ENCODE data around the gene KIZ.
"Not testable (repeated sequence)": the region's sequence is repeated elsewhere in the genome, so short reads cannot be mapped to it uniquely, and the experiment has no call there.

The KIZ gene

GRCh38 chr20:21230686-21231085, 104.8 kb downstream of the KIZ start:
- no peak for DNase-seq (ENCODE audit: low read depth)

- DNase-seq (ENCODE audit: low read depth): no peak
These were observed 106.8 kb downstream of the KIZ start for GRCh38 chr20:21232546-21233280.

DNA sequence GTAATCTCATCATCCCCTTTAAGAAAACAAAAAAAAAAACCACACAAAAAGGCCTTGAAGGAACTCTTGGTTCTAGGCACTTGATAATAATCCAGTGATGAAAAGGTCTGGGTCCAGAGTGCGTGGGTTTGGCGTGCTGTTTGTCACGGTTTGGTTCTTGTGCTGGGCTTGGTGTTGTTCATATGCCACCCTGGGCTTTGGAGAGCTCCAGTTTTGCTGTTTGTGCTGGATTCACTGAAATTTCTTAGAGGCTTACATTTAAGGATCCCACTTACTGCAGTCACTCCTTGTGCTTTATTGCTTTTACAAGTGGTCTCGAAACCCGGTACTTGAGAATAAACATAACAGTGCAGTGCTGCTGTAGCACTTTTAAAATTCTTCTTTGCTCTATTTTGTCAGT, 108.4 kb downstream of the KIZ start:
- no peak for DNase-seq (ENCODE audit: low read depth)

DNA sequence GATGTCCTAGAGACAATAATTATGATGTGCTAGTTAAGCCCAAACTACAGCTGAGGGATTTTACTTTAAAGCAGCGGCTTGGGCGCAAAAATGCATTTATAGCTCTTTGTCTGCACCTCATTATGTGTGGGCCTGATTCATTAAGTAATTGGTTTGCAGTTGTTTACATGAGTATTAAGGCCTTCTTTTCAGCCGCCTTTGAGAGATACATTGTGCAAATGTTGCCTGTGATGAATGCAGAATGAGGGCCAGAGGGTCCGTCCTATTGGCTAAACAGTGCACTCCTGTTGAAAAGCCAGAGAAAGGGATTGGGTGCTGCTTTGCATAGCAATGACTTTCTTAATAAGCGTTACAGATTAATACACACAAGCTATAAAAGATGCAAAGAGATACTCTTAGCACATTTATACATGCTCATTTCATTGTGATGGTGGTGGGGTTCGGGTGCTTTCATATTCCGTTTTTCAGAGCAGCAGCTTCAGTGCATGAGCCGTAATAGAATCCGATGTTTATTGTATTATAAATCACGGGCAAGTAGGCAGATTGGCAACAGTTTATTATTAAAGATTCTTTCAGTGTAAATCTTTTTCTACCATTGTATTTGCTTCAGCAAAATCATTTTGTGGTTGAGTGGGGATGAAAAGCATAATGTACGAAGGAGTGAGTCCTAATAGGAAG, 109.1 kb downstream of the KIZ start:
- DNase-seq (ENCODE audit: low read depth): no peak

- peak; percentile 51 for DNase-seq (ENCODE audit: low read depth)
These were observed 109.9 kb downstream of the KIZ start for GRCh38 chr20:21235484-21236445.

DNA sequence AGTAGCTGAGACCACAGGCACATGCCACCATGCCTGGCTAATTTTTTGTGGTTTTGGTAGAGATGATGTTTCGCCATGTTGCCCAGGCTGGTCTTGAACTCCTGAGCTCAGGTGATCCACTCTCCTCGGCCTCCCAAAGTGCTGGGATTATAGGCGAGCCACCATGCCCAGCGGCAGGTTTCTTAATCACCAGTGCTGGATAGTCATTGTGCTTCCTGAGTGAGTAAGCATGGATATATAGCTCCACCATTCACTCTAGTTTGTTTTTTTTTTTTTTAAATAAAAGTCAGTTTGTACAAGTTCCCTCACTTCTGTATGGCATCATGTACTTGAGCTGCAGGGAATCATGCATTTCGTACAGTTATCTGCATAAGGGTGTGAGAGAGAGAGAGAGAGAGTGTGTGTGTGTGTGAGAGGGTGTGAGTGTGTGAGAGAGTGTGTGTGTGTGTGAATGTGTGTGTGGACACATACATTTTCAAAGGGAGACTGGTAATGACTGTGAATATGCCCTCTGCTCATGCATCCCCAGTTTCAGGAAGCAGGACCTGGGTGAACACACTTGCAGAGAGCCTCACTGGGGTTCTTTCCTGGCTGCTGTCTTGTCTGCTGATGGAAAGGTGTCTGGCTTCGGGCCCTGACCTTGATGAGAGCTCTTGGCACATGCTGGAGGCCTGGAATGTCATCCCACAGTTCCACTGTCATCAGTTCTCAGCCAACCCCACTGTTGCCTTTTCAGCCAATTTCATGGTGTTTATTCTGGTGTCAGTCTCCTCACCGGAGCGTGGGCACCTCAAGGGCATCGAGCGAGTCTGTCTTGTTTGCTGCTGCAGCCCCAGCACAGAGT, 112.3 kb downstream of the KIZ start:
- no peak for DNase-seq (ENCODE audit: low read depth)

- DNase-seq (ENCODE audit: low read depth): no peak
These were observed 113.1 kb downstream of the KIZ start for GRCh38 chr20:21238818-21239536.

DNA sequence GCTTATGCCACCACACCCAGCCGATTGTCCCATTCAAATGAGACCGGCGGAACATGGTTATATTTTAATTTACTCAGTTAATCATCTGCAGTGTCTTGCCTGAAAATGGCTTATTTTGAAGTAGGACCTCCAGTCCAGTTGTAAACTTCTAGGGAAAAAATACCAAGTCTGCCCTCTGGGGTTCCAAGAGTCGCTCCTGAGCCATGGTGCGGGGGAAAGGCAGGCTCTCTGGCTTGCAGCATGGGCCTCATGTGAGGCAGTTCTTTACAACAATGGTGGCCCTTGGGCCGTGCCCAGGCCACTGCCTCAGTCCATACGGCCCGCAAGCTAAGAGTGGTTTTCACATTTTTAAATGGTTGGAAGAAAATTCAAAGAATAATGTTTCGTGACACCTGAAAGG, 114.5 kb downstream of the KIZ start:
- no peak for DNase-seq (ENCODE audit: low read depth)

DNA sequence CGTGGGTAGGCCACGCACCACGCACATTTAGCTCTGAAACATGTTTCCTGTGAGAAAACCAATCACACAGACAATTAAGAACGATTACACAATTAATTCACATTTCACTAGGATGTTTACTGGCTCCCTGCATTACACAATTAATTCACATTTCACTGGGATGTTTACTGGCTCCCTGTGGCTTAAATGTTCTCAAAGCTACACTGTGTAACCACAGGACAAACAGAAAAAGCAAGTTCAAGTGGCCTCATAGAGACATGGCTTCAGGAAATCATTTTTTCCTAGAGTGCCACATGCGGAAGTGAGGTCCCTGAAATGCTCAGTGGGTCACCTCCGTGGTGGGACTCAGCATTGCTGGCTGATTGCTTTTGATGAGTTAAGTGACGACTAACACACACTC, 115.5 kb downstream of the KIZ start:
- no peak for DNase-seq (ENCODE audit: low read depth)

DNA sequence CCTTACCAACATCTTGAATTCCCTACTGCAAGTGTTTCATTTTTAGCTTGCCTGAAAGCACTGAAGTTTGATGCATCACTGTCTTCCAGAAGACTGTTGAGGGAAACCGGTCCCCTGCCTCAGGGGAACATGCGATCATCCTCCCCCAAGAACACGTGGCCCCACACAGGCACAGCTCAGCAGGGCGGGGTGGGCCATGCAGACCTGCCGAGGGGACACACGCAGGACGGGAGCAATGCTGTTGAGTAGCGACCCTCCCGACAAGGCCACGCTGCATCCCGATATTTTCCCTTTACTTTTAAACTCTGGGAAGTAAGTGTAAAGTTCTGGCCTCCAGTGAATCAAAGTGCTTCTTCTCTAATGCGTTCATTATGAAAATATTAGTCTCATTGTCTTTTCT, 117.9 kb downstream of the KIZ start:
- no peak for DNase-seq (ENCODE audit: low read depth)

DNA sequence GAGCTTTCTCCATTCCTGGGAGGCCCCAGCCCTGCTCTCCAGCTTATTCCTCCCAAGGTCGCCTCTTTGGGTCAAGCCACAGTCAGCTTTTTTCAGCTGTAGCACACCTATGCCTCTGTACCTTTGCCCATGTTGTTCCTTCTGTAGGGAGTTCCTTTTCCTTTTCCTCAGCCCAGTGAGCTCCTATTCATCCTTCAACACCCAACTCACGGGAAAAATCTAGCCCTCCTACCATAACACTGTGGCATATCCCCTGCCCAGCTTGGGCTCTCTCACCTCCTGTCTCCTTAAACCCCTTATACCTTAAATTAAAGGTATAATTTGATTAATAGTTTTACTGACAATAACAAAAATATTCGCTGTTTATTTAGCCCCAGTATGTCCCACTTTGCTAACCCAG, 118.9 kb downstream of the KIZ start:
- DNase-seq (ENCODE audit: low read depth): no peak

DNA sequence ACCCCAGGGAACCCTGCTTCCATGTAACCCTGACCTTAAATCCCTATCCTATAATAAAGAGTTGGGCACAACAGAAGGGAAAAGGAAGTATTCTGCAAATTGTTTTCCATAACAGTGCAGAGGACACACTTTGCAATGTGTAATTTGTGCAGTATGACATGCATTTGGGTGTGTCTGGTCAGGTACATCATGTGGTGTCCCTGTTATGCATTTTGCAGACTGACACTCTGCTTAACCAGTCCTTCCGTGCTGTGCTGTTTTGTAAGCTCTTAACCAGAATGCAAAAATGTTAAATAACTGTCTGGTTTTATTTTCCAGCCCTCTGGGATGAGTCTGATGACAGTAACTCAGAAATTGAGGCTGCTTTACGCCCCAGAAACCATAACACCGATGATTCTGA, 120.3 kb downstream of the KIZ start:
- DNase-seq (ENCODE audit: low read depth): no peak

GRCh38 chr20:21247603-21248095, 121.8 kb downstream of the KIZ start:
- not testable (repeated sequence) for DNase-seq (ENCODE audit: low read depth)

GRCh38 chr20:21251278-21251677, 125.4 kb downstream of the KIZ start:
- no peak for DNase-seq (ENCODE audit: low read depth)

DNA sequence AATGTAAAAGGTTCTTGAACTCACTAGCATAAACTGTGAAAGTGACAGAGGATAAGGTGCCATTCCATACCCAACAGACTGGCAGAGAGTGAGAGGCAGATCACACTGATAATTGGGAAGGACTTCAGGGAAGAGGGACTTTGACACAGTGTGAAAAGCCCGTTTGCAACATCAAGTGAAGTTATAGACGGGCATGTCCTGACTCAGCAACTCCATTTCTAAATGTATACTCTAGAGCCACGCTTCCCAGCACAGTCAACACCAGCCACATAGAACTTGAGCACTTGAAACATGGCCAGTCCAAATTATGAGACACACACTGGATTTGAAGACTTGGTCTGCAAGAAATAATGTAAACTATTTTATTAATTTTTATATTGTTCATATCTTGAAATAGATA, 131.3 kb downstream of the KIZ start:
- no peak for DNase-seq (ENCODE audit: low read depth)

DNA sequence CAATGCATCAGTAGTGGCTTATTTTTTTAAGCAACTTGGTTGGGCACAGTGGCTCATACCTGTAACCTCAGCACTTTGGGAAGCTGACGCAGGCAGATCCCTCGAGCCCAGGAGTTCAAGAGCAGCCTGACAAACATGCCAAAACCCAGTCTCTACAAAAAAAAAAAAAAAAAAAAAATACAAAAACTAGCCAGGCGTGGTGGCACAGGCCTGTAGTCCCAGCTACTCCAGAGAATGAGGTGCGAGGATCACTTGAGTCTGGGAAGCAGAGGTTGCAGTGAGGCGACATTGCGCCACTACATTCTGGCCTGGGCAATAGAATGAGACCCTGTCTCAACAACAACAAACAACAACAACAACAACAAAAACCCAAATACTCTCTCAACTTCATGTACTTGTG, 132.5 kb downstream of the KIZ start:
- DNase-seq (ENCODE audit: low read depth): no peak

DNA sequence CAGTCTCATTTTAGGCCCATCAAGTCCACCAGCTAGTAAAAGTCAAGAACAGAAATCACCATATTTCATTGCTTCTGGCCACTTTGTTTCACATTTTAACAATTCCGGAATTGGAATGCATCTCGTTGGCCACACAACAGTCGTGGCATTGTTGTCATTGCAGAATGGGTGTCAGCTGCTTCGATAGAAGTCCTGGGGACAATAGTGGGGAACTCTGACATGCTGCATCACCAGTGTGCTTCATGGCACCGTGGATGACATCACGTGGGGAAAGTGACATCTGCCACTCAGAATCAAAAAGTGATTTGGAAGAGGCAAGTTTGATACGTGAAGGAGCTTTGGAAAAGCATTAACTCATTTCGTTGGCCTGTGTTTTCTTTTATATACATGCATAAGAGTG, 133.5 kb downstream of the KIZ start:
- DNase-seq (ENCODE audit: low read depth): no peak

DNA sequence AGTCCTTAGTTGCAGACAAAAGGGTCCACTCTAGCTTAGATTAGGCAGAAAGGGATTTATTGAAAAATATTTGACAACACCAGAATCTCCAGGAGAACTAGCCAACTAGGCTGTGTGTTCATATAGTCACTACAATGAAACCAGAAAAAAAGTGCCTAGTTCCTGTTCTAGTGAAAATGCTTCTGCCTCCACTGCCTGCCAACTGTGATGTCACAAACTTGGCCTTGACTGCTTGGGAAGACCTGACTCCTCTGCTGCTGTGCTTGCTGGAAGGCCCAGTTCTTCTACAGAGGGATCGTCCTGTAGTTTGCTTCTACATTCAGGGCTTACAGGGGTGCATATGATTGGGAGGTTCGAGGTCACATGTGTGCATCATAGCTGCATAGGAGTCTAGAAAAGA, 136.9 kb downstream of the KIZ start:
- DNase-seq (ENCODE audit: low read depth): no peak

DNA sequence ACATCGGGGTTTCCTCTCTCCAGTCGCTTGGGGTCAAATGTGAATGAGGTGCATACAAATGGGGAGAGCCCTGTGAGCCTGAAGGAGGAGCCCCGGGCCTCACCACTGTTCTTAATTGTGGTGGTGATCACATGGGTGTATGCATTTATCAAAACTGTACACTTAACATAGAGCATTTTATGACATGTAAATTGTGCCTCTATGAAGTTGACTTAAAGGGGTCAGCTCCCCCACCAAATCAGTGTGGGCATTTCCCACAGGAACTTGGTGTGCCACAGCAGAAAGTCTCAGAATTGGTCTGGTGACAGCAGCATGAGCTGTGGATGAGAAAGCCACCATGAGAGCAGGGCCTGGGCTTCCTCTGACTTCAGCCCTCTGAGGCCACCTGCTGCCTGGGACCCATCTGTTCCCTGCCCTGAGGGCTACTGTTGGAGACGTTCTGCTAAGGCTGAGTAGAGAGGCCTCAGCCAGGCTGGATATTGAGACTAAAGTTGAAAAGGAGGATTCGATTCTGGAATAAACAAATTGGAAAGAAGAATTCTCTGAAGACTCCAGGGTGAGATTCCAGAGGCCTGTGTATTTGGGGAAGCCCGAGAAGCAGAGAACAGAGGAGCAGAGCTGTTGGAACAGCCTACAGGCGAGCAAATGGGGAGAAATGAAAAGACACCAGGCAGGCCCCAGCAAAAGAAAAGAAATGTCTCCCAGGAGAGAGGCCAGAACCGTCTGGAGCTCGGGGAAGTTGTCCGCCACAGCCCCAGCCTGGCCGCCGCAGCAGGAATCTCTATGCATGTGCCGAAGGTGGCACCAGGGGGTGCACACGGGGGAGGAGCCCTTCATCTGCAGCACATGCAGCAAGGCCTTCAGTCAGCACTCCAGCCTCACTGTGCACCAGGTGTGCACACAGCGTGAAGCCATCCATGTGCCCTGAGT, 139.6 kb downstream of the KIZ start:
- DNase-seq (ENCODE audit: low read depth): no peak

DNA sequence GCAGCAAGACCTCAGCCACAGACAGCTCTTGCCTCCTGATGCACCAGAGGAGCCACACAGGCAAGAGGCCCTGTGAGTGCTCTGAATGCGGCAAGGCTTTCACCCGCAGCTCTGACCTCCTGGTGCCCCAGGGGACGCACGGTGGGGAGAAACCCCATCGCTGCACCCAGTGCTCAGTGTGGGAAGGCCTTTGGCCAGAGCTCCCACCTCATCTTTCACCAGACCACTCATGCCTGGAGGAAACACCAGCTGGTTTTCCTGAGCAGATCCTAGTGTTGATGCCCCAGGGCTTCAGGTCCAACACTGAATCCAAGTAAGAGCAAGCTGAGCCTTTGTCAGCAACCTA, 140.3 kb downstream of the KIZ start:
- no peak for DNase-seq (ENCODE audit: low read depth)
